NCI-H2107 treated with DMSO at 0.1 percent for 48 hours (cell line): ENCODE measurements around the gene DKKL1.

Source experiments
- DNase-seq: peaks from one replicate; lab custom pipeline; 2025; ENCODE audit not compliant: unreplicated experiment; lab: John Stamatoyannopoulos, UW

The DKKL1 gene

GRCh38 chr19:49337267-49338022 is 26.2 kb upstream of the DKKL1 start:
- no peak for DNase-seq

- DNase-seq = no peak
These were observed 25.5 kb upstream of the DKKL1 start for GRCh38 chr19:49338023-49338677.

DNA sequence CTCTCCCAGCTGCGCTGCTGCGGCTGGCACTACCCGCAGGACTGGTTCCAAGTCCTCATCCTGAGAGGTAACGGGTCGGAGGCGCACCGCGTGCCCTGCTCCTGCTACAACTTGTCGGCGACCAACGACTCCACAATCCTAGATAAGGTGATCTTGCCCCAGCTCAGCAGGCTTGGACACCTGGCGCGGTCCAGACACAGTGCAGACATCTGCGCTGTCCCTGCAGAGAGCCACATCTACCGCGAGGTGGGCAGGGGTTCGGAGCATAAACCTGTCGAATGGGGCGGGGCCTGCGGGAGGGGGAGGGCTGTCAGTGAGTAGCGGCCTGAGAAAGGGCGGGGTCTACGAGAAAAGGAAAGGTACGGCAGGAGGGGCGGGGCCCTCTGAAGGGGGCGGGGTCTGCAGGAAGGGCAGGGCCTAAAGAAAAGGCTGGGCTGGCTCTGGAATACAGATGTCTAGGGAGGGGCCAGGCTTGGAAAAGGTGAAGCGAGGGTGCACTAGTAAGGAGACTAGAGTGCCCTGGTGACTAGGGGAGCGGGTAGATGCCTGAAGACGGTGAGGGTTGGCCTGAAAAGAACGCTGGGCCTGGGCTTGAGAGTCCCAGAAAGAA is 24.9 kb upstream of the DKKL1 start:
- no peak for DNase-seq

GRCh38 chr19:49339301-49340068 is 24.2 kb upstream of the DKKL1 start:
- no peak for DNase-seq

DNA sequence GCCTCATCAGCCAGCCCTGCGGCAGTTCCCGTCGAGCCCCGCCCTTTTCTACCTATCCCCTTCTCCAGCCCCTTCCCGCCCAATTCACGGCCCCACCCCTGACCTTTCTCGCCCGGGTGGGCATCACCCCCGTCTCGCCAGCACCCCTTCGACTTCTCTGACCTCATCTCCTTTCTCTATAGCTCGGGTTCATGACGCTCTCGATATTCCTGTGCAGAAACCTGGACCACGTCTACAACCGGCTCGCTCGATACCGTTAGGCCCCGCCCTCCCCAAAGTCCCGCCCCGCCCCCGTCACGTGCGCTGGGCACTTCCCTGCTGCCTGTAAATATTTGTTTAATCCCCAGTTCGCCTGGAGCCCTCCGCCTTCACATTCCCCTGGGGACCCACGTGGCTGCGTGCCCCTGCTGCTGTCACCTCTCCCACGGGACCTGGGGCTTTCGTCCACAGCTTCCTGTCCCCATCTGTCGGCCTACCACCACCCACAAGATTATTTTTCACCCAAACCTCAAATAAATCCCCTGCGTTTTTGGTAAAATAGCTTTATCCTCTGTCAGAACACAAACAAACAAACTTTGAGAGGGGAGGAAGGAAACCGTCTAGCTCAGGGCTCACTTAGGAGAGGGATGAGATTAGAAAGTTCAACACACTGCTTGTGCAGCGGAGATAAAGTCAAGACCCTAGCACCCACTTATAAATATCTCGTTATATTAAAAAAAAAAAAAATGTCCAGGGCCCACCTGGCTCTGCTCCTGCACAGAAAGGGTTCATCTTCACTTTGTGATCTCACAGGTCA is 23.4 kb upstream of the DKKL1 start:
- peak; percentile 38 for DNase-seq

- DNase-seq = no peak
These were observed 22.6 kb upstream of the DKKL1 start for GRCh38 chr19:49340865-49341718.

- DNase-seq = no peak
These were observed 21.4 kb upstream of the DKKL1 start for GRCh38 chr19:49342291-49342721.

- DNase-seq = no peak
These were observed 20.6 kb upstream of the DKKL1 start for GRCh38 chr19:49343123-49343522.

- DNase-seq = no peak
These were observed 18.9 kb upstream of the DKKL1 start for GRCh38 chr19:49344505-49345423.

GRCh38 chr19:49347191-49347590 is 16.5 kb upstream of the DKKL1 start:
- DNase-seq = no peak

DNA sequence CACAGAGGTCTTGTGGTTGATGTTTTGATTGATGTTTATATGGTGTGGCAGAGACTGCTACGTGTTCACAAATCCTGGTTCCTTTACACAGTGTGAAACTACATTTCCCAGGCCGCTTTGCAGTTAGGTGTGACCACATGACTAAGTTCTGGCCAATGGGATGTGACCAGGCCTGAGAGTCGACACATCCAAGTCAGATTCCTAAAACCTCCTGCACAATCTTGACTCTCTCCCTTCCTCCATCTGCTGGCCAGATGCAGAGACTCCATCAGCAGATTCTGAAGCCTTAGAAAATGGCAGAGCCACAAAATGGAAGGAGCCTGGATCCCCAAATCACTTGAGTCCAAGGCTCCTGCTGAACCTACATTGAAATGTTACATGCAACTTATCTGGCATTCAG is 15.8 kb upstream of the DKKL1 start:
- no peak for DNase-seq

- no peak for DNase-seq
These were observed 15.1 kb upstream of the DKKL1 start for GRCh38 chr19:49348305-49349189.

GRCh38 chr19:49349567-49349966 is 14.1 kb upstream of the DKKL1 start:
- no peak for DNase-seq

- DNase-seq = no peak
These were observed 7.7 kb upstream of the DKKL1 start for GRCh38 chr19:49355909-49356353.

DNA sequence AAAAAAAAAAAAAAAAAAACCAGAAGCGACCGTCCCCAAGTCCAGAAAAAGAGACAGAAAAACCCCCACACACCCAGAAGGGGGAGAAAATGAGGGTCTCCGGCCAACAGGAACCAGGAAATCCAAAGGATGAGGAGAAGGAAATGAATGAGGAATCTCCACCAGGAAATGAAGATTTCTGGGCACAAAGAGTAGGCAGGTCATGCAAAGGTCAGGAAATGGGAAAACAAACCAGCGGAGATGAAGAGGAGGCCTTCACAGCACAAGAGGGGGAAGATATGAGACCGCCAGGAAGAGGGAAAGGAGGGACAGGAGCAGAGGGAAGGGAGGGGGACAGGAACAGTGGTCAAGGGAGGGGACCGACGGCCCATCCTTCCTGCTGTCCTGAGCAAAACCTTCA is 7.3 kb upstream of the DKKL1 start:
- DNase-seq = no peak

DNA sequence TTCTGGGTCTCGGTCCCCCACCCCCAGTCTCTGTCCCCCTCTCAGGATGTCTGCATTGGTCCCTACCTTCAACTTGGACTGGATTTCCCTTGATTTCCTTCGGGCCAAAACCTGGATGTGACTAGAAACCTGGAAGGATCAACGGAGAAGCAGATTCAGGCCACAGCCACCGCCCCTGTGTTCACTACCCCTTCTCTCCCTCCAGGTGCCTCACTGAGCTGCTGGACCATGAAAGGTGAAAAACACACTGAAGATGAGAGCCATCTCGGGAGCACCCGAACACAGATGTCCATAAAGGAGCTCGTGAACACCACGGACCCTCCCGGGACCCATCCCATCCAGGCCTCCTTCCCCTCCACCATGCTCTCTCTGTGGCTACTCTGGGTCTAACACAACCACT is 6.5 kb upstream of the DKKL1 start:
- DNase-seq = no peak
